ENCODE data around the gene MBD2.
"Not testable (repeated sequence)": the region's sequence is repeated elsewhere in the genome, so short reads cannot be mapped to it uniquely, and the experiment has no call there.

The MBD2 gene, protein sequence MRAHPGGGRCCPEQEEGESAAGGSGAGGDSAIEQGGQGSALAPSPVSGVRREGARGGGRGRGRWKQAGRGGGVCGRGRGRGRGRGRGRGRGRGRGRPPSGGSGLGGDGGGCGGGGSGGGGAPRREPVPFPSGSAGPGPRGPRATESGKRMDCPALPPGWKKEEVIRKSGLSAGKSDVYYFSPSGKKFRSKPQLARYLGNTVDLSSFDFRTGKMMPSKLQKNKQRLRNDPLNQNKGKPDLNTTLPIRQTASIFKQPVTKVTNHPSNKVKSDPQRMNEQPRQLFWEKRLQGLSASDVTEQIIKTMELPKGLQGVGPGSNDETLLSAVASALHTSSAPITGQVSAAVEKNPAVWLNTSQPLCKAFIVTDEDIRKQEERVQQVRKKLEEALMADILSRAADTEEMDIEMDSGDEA

DNA sequence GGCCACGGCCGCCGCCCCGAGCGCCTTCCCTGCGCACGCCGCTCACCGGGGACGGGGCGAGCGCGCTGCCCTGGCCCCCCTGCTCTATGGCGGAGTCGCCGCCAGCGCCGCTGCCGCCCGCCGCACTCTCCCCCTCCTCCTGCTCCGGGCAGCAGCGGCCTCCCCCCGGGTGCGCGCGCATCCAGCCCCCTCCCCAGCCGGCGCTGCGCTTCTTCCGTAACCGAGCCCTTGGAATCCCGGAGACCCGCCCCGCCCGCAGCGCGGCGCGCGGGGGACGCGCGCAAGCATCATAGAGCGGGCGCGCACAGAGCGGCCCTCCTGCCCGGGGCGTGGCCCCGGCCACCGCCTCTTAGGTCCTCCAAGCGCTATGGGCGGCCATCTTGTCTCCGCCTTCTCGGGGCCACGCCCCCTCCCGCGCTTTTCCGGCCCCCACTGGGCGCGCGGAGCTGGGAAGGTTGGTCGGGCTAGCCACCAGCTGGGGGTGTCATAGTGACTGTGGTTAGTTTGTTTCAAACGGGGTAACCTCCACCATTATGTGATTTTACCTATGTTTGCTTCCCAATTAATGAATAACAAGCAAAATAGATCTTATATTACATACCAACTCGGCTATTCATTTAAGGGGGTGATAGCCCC lies at the start of gene MBD2:
Gene MBD2, minus strand, starts transcription at position 291 of the 636 bp plus-strand sequence. Its CDS starts 110 bp downstream, at position 181.
- DNase-seq = peak; percentile 60

DNA sequence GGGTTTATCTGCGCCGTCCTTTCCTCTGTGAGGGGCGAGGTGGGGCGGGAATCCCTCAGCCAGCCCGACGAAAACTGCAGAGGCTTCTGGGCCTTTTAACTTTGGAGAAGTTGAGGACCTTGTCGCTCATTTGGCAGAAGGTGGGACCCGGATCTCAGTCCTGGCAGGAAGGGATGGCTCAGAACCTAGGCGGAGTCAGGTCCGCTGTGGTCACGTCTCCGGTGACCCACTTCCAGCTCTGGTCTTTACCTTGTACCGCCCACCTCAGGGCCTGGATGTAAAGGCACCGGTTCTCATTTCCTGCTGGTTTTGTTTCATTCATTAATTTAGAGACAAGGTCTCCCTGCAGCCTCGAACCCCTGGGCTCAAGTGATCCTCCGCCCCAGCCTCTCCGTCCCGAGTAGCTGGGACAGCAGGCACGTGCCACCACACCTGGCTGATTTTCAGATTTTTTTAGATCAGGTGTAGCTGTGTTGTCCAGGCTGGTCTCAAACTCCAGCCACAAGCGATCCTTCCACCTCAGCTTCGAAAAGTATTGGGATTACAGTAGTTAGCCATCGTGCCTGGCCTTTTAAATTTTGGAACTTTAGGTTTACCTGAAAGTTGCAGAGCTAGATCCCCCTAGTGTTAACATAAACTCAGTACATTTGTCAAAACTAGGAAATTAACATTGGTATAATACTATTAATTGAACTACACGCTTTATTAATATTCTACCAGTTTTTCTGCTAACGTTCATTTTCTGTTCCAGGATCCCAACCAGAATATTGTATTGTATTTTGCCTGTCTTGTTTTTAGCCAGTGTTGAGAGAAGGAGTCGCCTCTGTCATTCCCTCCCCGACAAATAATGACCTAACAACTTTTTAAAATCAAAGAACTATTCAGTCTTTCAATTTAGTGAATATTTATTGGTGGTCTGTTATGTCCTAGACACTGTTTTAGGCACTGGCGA lies 45.7 kb upstream of the MBD2 start:
- no peak for DNase-seq

DNA sequence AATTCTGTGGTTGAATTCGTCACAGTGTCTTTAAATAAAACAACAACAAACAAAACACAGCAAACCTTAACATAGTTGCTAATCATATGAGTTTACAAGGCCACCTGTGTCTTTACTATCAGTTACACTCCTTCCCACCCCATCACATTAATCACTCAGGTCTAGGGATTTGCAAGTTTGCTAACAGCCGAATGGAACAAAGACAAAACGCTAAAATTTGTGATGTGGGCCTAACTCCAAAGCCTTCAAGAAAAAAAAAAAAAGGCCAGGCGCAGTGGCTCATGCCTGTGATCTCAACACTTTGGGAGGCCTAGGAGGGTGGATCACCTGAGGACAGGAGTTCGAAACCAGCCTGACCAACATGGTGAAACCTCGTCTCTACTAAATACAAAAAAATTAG lies 44.3 kb upstream of the MBD2 start:
- no peak for DNase-seq

DNA sequence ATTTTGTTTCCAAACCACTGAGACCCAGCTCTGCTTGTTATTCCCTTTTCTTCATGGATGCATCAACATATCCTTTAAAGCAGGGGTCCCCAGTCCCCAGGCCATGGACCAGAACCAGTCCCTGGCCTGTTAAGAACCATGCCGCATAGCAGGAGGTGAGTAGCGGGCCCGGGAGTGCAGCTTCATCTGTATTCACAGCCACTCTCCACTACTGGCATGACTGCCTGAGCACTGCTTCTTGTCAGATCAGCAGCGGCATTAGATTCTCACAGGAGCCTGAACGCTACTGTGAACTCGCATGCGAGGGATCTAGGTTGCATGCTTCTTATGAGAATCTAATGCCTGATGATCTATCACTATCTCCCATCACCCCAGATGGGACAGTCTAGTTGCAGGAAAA lies 43.2 kb upstream of the MBD2 start:
- no peak for DNase-seq

DNA sequence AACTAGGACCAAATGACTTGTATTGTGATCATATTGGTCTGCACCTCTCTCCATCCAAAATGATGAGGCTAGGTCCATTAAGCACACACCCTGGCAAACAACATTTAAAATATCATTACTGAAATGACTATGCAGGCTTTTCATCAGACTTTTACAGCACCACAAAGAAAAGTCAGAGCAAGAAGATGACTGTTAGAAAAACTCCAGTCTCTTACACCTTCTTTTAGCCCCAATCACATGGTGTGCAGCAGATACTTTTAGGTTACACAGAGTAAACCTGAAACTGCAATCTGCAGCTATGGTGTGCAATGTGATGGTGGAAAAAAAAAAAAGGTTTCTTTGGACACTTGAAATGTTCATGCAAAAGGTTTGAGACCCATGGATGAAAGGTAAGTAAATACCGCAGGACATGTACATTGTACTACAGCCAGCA lies 39.5 kb upstream of the MBD2 start:
- no peak for DNase-seq

DNA sequence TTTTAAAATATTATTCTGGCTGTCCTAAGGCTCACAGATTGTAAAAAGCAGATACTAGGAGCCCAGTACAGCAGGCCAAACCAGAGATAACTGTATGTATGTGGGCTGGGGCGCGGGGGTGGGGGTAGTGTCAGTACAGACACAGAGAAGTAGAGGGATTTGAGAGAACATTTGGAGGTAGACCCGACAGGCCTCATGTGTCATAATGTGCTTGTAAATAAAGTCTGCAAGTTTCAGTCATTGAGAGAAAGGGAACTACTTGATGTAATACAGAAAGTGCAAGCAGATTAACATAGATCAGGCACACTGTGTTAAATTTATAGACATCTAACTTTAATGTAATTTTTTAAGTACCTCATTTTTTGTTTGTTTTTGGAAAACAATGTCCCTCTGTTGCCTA lies 37.4 kb upstream of the MBD2 start:
- DNase-seq = no peak

DNA sequence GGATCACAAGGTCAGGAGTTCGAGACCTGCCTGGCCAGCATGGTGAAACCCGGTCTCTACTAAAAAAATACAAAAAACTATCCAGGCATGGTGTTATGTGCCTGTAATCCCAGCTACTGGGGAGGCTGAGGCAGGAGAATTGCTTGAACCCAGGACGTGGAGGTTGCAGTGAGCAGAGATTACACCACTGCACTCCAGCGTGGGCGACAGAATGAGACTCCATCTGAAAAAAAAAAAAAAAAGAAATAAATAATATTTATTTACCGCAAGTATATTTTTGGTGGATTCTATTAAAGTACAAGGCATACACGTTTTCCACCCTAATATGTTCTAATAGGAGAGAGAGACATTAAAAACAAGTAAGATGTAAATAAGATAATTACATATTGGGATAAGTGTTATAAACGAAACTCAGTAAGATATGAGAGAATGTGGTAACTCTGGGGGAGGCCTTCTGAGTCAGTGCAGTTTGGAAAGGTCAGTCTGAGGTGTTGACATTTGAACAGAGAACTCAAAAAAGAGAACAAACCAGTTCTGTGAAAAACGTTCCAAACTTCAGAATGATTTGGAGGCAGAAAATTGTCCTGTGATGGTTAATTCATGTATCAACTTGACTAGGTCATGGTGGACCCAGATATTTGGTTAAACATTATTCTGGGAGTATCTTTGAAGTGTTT lies 36.1 kb upstream of the MBD2 start:
- DNase-seq = no peak

DNA sequence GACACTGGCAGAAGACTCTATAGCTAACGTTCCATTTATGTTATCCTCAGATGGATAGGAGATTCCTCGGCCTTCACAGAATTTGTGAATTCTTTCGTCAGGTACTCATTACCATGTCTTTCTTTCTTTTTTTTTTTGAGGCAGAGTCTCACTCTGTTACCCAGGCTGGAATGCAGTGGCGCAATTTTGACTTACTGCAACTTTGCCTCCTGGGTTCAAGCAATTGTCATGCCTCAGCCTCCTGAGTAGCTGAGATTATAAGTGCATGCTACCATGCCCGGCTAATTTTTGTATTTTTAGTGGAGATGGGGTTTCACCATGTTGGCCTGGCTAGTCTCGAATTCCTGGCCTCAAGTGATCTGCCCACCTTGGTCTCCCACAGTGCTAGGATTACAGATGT lies 33.3 kb upstream of the MBD2 start:
- DNase-seq = not testable (repeated sequence)

DNA sequence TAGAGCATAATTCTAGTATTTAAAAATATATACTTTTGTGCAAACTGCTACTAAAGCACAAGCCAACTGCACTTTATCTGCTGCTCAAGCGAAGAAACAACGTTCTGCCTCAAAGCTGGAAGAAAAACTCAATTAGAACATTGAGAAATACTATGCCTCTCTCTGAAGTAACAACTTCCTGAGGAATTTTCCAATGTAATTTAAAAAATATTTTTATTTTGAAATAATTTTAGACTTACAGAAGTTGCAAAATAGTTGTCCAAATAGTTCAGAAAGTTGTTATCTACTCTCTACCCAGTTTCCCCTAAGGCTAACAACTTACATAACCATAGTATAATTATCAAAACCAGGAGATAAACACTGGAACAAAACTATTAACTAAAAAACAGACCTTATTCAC lies 32.5 kb upstream of the MBD2 start:
- no peak for DNase-seq

DNA sequence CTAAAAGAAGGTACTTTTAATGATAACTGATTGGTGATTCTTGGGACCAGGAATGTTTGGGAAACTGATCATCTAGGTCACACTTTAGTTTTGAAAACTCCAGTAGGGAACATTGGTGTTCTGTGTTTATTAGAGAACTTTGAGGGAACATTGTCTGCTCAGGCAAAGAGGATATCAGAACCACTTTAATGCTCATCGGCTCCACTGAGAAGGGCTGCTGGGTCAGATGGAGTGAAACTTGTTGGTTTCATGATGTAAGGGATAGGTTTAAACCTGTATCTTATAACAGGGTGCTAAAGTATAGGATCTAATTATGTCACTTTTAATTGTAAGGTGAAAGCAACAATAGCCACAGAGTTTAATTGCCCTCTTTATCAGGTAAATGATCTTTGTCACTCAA lies 30.7 kb upstream of the MBD2 start:
- no peak for DNase-seq

DNA sequence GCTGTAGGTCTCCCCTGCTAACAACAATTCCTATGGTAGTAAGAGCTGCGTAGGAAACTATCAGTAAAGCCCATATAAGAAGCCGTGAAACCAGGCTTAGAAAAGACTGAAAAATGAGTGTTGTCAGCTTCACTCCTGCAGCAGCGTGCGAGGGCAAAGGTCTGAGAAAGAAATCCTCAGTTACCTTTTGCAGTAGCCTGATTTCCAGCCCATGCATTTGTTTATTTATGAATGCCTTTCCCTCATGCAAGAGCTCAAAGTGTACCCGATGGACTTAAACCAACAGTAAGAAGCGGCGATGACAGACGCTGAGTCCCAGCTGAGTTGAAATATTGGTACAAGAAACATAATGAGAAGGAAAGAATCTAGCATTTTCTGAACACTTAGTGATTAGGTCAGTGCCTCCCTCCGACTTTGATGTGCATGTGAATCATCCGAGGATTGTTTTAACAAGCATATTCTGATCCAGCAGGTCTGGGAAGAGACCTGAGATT lies 29.8 kb upstream of the MBD2 start:
- no peak for DNase-seq

DNA sequence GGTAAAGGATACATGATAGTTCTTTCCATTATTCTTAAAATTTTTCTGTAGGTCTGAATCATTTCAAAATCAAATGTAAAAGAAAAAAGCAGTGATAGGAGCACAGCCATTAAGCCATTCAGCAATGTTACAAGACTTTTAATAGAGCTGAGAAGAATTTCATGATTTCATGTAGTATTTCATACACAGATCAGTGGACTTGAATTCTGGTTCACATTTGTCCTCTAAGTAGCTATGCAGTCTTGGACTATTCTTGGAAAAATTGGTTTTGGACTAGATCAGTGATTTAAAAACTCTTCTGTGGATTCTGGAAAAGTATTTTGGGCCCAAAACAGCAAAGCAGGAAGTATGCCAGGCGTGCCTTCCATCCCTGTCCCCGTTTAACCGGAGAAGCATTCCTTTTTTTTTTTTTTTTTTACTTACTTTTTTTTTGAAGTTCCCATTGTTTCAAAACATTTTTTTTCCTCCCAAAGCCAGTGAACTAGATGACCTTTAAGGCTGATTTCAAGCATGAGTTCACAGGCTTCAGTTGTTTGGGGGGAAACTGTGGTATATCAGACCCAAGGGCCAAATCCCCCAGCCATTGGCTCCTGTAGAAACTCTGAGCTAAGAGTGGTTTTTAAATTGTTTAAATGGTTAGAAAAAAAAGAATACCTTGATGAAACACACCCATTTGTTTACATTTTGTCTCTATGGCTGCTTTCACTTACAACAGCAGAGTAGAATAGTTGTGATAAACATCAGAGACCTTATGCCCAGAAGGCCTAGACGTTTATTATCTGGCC lies 27.3 kb upstream of the MBD2 start:
- DNase-seq = no peak

DNA sequence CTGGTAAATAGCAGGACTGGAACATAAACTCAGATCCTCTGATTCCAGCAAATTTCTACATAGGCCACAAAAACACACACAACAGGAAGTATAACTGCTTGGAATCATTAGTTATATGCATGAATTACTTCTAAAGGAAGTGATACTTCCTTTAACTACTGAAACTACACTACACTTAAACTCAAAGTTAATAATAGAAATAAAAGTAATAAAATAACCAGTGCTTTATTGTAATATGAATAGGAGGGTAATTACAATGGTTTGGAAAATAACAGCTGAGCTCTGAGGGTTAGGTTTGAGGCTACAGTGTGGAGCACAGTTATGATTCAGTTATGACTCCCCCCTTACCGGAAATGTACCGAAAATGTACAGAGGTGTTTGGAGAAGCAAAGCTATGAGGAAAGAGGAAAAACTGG lies 26.4 kb upstream of the MBD2 start:
- no peak for DNase-seq

DNA sequence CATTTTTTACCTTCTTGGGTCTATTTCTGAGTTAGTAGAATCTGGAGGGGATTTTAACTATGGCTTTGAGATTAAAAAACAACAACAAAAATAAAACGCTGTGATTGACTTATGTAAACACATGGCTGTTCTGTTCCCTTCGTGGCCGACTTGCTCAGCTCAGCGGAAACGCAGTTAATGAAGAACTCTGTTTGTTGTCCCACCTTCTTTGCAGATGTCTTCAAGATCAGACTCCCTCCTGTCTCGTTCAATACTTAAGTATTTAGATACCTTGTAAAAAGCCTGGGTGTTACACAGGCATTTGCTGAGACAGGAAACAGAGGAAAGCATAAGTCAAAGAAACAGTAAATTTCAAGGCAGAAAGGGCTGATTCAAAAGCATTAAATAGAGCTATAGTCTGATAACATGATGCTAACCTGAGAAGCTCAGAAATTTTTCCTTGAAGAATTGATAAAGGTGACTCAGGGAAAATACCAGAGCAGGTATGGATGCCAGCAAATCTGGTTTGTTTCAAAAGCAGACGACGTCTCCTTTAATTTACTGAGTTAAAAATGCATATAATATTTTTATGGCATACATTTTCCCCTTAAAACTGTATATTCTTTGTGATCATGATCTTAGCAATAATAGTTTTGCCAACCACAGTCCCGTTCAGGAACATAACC lies 23.2 kb upstream of the MBD2 start:
- no peak for DNase-seq

DNA sequence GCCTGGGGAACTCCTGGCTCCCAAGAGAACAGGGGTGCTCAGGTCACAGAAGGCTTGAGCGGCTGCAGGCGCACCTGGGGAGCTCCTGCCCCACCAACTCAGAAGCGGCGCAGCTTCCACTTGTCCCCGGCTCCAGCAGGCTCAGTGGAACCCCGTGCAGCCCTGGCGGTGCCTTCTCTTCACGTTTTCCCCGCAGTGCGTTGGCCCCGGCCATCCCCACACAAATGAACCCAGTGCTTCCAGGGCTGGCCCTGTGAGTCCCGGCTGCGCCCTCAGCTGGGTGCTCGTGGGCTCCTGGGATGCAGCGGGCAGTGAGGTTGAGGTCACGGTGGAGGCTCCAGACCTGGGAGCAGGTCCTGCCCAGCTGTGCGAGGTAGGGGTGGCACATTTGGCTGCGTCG lies 17.9 kb upstream of the MBD2 start:
- DNase-seq = no peak

DNA sequence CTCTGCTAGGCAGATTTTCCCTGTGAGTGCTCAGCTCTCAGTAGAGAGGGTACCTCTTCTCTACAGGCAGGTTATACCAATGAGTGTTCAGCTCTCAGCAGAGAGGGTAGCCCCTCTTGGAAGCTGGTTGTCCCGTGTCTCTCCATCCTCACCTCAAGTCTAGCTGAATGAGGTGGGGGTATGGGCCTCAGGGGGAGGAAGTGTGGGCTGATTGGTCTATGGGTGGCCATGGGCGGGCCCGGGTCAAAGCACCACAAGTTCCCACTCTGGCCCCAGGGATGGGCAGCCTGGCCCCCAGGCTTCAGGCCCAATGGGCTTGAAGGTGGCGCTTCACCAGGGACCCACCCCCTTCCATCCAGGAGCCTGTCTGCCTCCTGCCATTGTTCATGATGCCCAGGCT lies 17.0 kb upstream of the MBD2 start:
- no peak for DNase-seq

DNA sequence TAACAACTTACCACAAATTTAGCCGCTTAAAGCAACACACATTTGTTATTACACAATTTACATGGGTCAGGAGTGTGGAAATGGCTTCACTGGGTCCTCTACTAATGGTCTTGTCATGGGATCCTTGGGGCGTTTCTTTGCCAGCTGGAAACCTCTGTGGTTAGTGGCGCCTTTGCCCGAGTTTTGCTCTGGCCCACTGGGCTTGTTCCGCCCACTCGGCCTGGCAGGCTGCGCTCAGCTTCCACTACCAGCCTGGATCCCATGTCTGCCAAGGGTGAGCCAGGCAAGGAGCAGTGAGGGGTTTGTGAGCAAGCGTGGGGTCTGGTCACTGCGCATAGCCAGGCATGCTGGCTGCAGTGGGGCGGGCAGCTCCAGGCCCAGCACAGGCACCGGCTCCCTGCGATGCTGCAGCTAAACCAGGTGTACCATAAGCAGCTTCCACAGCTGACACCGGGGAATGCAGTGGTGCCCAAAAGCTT lies 16.2 kb upstream of the MBD2 start:
- no peak for DNase-seq

DNA sequence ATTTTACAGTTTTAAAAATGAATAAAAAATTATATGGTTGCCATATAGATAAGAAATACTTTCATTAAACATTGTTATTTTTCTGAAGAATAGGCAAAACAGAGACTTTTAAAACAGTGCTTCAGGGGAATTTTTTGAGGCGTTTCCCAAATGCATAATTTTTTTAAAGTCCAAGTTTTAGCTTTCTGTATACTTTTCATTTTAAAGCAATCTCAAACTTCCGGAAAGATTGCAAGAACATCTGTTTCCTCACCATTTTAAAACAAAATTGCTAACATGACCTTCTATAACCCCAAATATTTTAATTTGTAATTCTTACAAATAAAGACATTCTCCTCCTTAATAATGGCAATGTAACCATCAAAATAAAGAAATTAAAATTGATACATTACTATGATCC lies 15.1 kb upstream of the MBD2 start:
- no peak for DNase-seq

DNA sequence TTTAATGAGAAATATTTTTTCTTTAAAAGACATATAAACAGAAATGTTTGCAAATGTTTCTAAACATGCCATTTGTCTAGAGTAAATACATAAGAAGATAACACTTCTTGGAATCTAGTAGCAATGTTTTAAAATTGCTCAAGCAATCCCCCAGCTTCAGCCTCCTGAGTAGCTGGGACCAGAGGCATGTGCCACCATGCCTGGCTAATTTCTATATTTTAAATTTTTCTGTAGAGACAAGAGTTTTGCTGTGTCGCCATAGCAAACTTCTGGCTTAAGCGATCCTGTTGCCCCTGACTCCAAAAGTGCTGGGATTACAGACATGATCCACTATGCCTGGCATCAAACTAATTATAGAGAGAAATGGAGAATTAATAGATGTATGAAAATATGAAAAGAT lies 14.6 kb upstream of the MBD2 start:
- DNase-seq = no peak

DNA sequence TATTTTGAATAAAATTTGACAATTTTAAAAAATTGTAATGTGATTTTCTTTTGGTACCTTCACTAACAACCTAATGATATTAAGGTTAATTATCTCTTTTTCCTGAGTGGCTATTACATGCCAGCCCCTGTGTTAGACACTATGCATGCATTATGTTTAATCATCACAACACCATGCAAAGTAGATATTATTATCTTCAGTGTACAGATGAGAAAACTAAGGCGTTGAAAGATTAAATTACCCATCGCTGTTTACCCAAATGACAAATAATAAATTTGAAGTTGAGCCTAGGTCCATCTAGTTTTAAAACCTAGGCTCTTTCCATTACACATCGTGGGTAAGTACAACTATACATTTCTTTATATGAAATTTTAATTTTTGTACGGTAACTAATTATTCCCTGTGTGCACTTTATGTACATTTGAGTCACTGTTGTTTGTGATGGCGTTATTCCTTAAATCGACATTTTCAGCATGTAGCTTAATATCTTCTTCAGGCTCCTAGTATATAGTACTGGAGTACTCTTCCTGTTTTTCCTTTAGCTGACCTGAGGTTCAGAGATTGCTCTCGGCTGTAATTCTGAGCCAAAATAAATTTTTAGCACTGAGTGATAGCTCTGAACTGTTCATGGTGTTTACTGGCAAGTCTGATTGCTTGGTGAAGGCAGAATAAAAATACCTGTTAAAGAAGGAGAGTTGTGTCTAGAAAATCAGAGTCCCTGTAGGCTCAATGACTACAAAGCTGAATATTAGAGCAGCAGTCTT lies 13.9 kb upstream of the MBD2 start:
- no peak for DNase-seq
